H1 (cell line): ENCODE data around the gene RPL21. TPM values are rescaled to one million over a fixed set of nuclear protein-coding genes. Genes with fewer than 3 reads are reported as not detected.

Experiments used
- ATF2 ChIP-seq: IDR thresholded peaks from 2 replicates; pipeline ENCODE4 v1.6.1; 2012; ENCODE audit warnings: low read length, inconsistent platforms
- polyA plus RNA-seq, 7 experiments: library from polyadenylated mRNA; depleted of rRNA in 3 of 7; stranded (reverse) in 5 of 7; unstranded in 2 of 7; fragments of >200 nt in 5 of 7; fragments of 200-250 nt in 2 of 7; gene quantifications; 1 replicate in 5 of 7; 2 replicates in 1 of 7; 4 replicates in 1 of 7; pipeline versions ENCODE4 v1.2.1 to v1.2.3, GENCODE V29; 2011 to 2013; ENCODE audit warnings: missing spikeins in 2 of 7, mixed read lengths in 2 of 7
- total RNA-seq: library from RNA; stranded (reverse); fragmentation: NEBNext Ultra II Directional; extraction: Animal tissue kit (Norgen Biotek cat#: 25700); gene quantifications from 2 replicates; pipeline ENCODE4 v1.2.1, GENCODE V29; 2021

RPL21 gene
- total and polyA plus RNA-seq, 2 of the 8 experiments (the other 6 are each of a cell fraction or from before 2014, with no cell fraction given) = 624 to 1,283 TPM

- TF ChIP-seq ATF2 = no peak
Observed at GRCh38 chr13:27273658-27274425, 22.5 kb downstream of the RPL21 start (continued).
